Suprapubic skin (tissue), 3 donors: ENCODE measurements around the gene ARHGEF17.

Source experiments
- POLR2AphosphoS5 ChIP-seq, 3 donors: sonication (generic); formaldehyde crosslinking; IDR thresholded peaks; one replicate each; pipeline ENCODE4 v1.6.1; 2017; ENCODE audit warnings: antibody characterized with exemption in 3 of 3
- TF ChIP-seq, protein P1 (sequence below), 2 donors: fragments of 200-600 bp in 1 of 2; fragments of 450-650 bp in 1 of 2; sonication (generic) in 1 of 2; IDR thresholded peaks; one replicate each; pipeline ENCODE4 v1.5.1; 2016 to 2019; ENCODE audit warnings: antibody characterized with exemption in 2 of 2, mild to moderate bottlenecking in 1 of 2, moderate library complexity in 1 of 2

DNA sequence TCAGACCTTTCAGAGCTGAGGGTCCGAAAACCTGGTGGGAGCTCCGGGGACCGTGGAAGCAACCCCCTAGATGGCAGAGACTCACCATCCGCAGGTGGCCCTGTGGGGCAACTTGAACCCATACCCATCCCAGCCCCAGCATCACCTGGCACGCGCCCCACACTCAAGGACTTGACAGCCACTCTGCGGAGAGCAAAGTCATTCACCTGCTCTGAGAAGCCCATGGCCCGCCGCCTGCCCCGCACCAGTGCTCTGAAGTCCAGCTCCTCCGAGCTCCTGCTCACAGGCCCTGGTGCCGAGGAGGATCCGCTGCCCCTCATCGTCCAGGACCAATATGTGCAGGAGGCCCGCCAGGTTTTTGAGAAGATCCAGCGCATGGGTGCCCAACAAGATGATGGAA, 2.0 kb downstream of the ARHGEF17 start:
- TF ChIP-seq, protein P1, sequence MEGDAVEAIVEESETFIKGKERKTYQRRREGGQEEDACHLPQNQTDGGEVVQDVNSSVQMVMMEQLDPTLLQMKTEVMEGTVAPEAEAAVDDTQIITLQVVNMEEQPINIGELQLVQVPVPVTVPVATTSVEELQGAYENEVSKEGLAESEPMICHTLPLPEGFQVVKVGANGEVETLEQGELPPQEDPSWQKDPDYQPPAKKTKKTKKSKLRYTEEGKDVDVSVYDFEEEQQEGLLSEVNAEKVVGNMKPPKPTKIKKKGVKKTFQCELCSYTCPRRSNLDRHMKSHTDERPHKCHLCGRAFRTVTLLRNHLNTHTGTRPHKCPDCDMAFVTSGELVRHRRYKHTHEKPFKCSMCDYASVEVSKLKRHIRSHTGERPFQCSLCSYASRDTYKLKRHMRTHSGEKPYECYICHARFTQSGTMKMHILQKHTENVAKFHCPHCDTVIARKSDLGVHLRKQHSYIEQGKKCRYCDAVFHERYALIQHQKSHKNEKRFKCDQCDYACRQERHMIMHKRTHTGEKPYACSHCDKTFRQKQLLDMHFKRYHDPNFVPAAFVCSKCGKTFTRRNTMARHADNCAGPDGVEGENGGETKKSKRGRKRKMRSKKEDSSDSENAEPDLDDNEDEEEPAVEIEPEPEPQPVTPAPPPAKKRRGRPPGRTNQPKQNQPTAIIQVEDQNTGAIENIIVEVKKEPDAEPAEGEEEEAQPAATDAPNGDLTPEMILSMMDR (IDR thresholded peaks at IDR 0.05): no peak
- TF ChIP-seq POLR2AphosphoS5 (IDR thresholded peaks at IDR 0.05): no peak
